A673 (cell line): ENCODE measurements around the gene GLMP. TPM values are rescaled to one million over a fixed set of nuclear protein-coding genes. Genes with fewer than 3 reads are reported as not detected.

Experiments
- BruUV-seq: library from RNA; stranded (reverse); fragments of 400-500 nt; replicated peaks from 2 replicates; lab custom pipeline; 2021; lab: Mats Ljungman, UMichigan
- CTCF ChIA-PET: fragments of 300-600 bp; sonication (Branson Sonifier 250); formaldehyde crosslinking; loops from one replicate; lab custom pipeline; 2022; ENCODE audit warnings: antibody characterized with exemption; lab: Charles Lee
- POLR2A ChIA-PET: fragments of 300-600 bp; sonication (Branson Sonifier 250); formaldehyde crosslinking; loops from one replicate; lab custom pipeline; 2022; ENCODE audit warnings: antibody characterized with exemption; ENCODE audit not compliant: low non-redundant PET; lab: Charles Lee
- DNase-seq: peaks from one replicate; pipeline ENCODE4 v3.0.0-alpha.2; 2015; ENCODE audit warnings: low spot score
- H3K27ac ChIP-seq: fragments of 200-600 bp; sonication (generic); 2 replicates; pipeline ENCODE4 v1.5.1; 2016; ENCODE audit warnings: mixed run types, low read depth, mild to moderate bottlenecking, mixed read lengths, antibody characterized with exemption, low read length; ENCODE audit not compliant: poor library complexity, severe bottlenecking
- H3K27me3 ChIP-seq: fragments of 200-600 bp; sonication (generic); replicated peaks from 2 replicates; pipeline ENCODE4 v1.6.1; 2017; ENCODE audit warnings: mixed run types, low read depth, mild to moderate bottlenecking, mixed read lengths, antibody characterized with exemption, low read length; ENCODE audit not compliant: insufficient read depth, poor library complexity
- H3K36me3 ChIP-seq: fragments of 200-600 bp; sonication (generic); 2 replicates; pipeline ENCODE4 v1.6.1; 2016; ENCODE audit warnings: mixed run types, mild to moderate bottlenecking, mixed read lengths, antibody characterized with exemption, low read length; ENCODE audit not compliant: insufficient read depth, poor library complexity, severe bottlenecking
- H3K4me1 ChIP-seq: fragments of 200-600 bp; sonication (generic); 2 replicates; pipeline ENCODE4 v1.6.1; 2017; ENCODE audit warnings: mixed run types, mild to moderate bottlenecking, mixed read lengths, antibody characterized with exemption, low read length; ENCODE audit not compliant: insufficient read depth, poor library complexity, severe bottlenecking
- H3K4me3 ChIP-seq: fragments of 200-600 bp; sonication (generic); 2 replicates; pipeline ENCODE4 v1.5.1; 2016; ENCODE audit warnings: low read depth, mixed run types, mild to moderate bottlenecking, mixed read lengths, low read length; ENCODE audit not compliant: poor library complexity, severe bottlenecking
- H3K9me3 ChIP-seq: fragments of 200-600 bp; sonication (generic); 2 replicates; pipeline ENCODE4 v1.6.1; 2016; ENCODE audit warnings: mixed run types, low read depth, mild to moderate bottlenecking, mixed read lengths, antibody characterized with exemption, low read length; ENCODE audit not compliant: poor library complexity, severe bottlenecking
- EZH2 ChIP-seq: fragments of 200-600 bp; sonication (generic); IDR thresholded peaks from 2 replicates; pipeline ENCODE4 v1.6.1; 2017; ENCODE audit warnings: borderline replicate concordance, low read depth, mild to moderate bottlenecking, mixed read lengths, antibody characterized with exemption, low read length; ENCODE audit not compliant: poor library complexity, severe bottlenecking
- intact Hi-C: fragments of 100-400 bp; cut with micrococcal nuclease; formaldehyde crosslinking; loops from one replicate; pipeline ENCODE4 v1.10.0; 2022; ENCODE audit not compliant: unreplicated experiment
- total RNA-seq: library from RNA; stranded (reverse); gene quantifications from 2 replicates; pipeline ENCODE4 v1.2.3, GENCODE V29; 2021
- TF ChIP-seq, protein P1 (sequence below): fragments of 300-800, 200-600 bp; sonication (generic); conservative IDR thresholded peaks from 2 replicates; pipeline ENCODE4 v1.5.1; 2017; ENCODE audit warnings: low read depth, mild to moderate bottlenecking, antibody characterized with exemption, low read length, moderate library complexity, mixed read lengths

Gene GLMP
- total RNA-seq, 1 experiment from 2014 or later: 30.3 TPM

DNA sequence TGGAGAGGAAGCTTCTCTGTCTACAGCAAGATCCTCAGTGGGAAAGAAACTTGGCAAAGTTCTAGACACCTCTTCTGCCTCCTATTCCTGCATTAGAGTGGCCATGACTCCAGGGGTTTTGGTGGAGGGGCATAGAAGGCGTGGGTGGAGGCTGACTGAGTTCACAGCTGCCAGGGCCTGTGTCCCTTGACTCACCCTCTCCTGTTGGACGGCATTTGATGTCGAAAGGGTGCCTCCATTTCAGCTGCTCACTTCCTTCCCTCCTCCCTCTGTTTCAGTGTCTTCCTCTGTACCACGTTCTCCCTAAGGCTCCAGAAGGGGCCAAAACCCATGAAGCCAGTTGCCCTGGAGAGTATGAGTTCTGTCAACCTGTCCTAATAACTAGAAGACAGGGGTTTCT is 10.7 kb downstream of the GLMP start:
- no peak for DNase-seq
- BruUV-seq: no TSS peak
- H3K36me3 ChIP-seq: peaks cover 7% of the 10 kb centered on the region
- ChIA-PET POLR2A (no interaction called here), CTCF (no interaction called here)
- no peak overlapping the region for H3K4me3 ChIP-seq
- no peaks in the 10 kb centered on the region for H3K27me3 ChIP-seq
- peaks cover 8% of the 10 kb centered on the region for H3K4me1 ChIP-seq
- H3K27ac ChIP-seq: no peak overlapping the region
- H3K9me3 ChIP-seq: no peaks in the 10 kb centered on the region
- intact Hi-C loops: no loop called here
- TF ChIP-seq EZH2: no peak
- TF ChIP-seq, protein P1, sequence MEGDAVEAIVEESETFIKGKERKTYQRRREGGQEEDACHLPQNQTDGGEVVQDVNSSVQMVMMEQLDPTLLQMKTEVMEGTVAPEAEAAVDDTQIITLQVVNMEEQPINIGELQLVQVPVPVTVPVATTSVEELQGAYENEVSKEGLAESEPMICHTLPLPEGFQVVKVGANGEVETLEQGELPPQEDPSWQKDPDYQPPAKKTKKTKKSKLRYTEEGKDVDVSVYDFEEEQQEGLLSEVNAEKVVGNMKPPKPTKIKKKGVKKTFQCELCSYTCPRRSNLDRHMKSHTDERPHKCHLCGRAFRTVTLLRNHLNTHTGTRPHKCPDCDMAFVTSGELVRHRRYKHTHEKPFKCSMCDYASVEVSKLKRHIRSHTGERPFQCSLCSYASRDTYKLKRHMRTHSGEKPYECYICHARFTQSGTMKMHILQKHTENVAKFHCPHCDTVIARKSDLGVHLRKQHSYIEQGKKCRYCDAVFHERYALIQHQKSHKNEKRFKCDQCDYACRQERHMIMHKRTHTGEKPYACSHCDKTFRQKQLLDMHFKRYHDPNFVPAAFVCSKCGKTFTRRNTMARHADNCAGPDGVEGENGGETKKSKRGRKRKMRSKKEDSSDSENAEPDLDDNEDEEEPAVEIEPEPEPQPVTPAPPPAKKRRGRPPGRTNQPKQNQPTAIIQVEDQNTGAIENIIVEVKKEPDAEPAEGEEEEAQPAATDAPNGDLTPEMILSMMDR: no peak

DNA sequence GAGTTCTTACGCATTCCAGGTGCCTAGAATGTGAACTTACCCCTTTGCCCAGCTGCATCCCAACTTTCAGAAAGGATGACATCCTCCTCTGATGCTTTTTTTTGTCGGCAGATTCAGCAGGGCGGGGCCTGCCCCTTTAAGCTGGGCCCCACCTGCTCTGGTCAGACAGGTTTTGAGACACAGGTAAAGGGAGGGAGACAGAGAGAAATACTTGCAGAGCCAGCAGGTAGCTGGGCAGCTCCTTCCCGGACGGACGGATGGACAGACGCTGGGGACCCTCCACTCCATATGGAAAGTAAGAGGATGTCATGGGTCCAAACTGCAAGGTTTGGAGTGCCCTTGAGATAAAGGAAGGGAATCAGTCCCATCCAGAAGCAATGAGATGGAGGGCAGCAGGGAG is 11.4 kb downstream of the GLMP start, which contains the start of gene TMEM79:
TSS of gene TMEM79 (plus strand) at position 214 of the 400 bp plus-strand sequence. CDS start 902 bp downstream, outside the sequence.
- H3K27ac ChIP-seq: peak within 1 kb of the TSS; percentile 97
- no peak for DNase-seq
- ChIA-PET POLR2A (no interaction called here), CTCF (no interaction called here)
- no TSS peak for BruUV-seq
- H3K4me1 ChIP-seq: peaks cover 8% of the 10 kb centered on the region
- no peaks in the 10 kb centered on the region for H3K9me3 ChIP-seq
- H3K27me3 ChIP-seq: no peaks in the 10 kb centered on the region
- H3K36me3 ChIP-seq: peaks cover 14% of the 10 kb centered on the region
- intact Hi-C loops: no loop called here
- peak within 1 kb of the TSS; percentile 81 for H3K4me3 ChIP-seq
- TF ChIP-seq EZH2: no peak
- TF ChIP-seq, protein P1: no peak

DNA sequence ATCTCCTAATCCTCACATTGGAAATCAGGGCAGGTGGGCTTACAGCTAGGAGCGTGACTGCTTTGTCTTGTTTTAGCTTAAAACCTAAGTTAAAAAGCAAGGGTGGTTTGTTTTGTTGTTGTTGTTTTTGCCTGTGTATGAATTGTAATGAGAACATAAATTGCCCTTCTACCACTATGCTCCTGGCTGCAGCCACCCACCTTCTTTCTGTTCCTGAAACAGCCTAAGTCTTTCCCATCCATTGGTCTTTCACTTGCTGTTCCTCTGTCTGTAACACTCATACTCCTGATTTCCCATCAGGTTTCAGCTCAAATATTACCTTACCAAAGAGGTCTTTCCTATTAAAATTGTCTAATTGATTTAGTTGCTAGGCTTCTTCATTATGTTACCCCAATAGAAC is 12.0 kb downstream of the GLMP start:
- Histone ChIP-seq H3K27ac (peak overlapping the region; percentile 97), H3K9me3 (no peaks in the 10 kb centered on the region), H3K27me3 (no peaks in the 10 kb centered on the region), H3K4me3 (peak overlapping the region; percentile 81), H3K36me3 (peaks cover 20% of the 10 kb centered on the region), H3K4me1 (peaks cover 8% of the 10 kb centered on the region)
- intact Hi-C loops: no loop called here
- DNase-seq: no peak
- BruUV-seq: no TSS peak
- ChIA-PET POLR2A (interaction anchor here (0.9 kb wide), 1 partner anchor 177 kb away, joined by 3 read pairs; no protein-coding TSS in a partner anchor), CTCF (interaction anchor here (0.9 kb wide), 1 partner anchor 58 kb away, joined by 3 read pairs; no protein-coding TSS in a partner anchor)
- no peak for TF ChIP-seq EZH2
- TF ChIP-seq, protein P1: no peak
